ENCODE measurements around the gene RLF.

RLF gene

GRCh38 chr1:40178200-40178599 lies 17.0 kb downstream of the RLF start:
- H3K9ac ChIP-seq (ENCODE audit: low read length), result no peak overlapping the region
- TF ChIP-seq EZH2 (IDR thresholded peaks at IDR 0.05; ENCODE audit: borderline replicate concordance, low read length), result no peak
- TF ChIP-seq, protein P1, sequence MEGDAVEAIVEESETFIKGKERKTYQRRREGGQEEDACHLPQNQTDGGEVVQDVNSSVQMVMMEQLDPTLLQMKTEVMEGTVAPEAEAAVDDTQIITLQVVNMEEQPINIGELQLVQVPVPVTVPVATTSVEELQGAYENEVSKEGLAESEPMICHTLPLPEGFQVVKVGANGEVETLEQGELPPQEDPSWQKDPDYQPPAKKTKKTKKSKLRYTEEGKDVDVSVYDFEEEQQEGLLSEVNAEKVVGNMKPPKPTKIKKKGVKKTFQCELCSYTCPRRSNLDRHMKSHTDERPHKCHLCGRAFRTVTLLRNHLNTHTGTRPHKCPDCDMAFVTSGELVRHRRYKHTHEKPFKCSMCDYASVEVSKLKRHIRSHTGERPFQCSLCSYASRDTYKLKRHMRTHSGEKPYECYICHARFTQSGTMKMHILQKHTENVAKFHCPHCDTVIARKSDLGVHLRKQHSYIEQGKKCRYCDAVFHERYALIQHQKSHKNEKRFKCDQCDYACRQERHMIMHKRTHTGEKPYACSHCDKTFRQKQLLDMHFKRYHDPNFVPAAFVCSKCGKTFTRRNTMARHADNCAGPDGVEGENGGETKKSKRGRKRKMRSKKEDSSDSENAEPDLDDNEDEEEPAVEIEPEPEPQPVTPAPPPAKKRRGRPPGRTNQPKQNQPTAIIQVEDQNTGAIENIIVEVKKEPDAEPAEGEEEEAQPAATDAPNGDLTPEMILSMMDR (IDR thresholded peaks at IDR 0.05; ENCODE audit: low read length), result no peak
- H3K27ac ChIP-seq (ENCODE audit: low read depth, low read length, poor library complexity, severe bottlenecking), result no peak overlapping the region
- H3K4me1 ChIP-seq (ENCODE audit: insufficient read depth, low read length, severe bottlenecking), result peaks cover 8% of the 10 kb centered on the region
- no peaks in the 10 kb centered on the region for H4K20me1 ChIP-seq (ENCODE audit: insufficient read depth, low read length)
- H3K79me2 ChIP-seq (ENCODE audit: insufficient read depth, low read length), result peaks cover 100% of the 10 kb centered on the region
- H3K4me2 ChIP-seq (ENCODE audit: low read length), result no peak overlapping the region
- H3K9me3 ChIP-seq (ENCODE audit: low read length), result no peaks in the 10 kb centered on the region
- no peaks in the 10 kb centered on the region for H3K36me3 ChIP-seq (ENCODE audit: insufficient read depth, low read length)
- H3K4me3 ChIP-seq (ENCODE audit: low read depth, low read length, poor library complexity, severe bottlenecking), result no peak overlapping the region
- H2AFZ ChIP-seq (ENCODE audit: low read length), result no peak overlapping the region
- H3K27me3 ChIP-seq (ENCODE audit: insufficient read depth, low read length), result no peaks in the 10 kb centered on the region
- H3F3A ChIP-seq (ENCODE audit: insufficient read depth, low read length), result no peaks in the 10 kb centered on the region
- no peaks in the 10 kb centered on the region for H3K9me2 ChIP-seq (ENCODE audit: low read depth, low read length)

DNA sequence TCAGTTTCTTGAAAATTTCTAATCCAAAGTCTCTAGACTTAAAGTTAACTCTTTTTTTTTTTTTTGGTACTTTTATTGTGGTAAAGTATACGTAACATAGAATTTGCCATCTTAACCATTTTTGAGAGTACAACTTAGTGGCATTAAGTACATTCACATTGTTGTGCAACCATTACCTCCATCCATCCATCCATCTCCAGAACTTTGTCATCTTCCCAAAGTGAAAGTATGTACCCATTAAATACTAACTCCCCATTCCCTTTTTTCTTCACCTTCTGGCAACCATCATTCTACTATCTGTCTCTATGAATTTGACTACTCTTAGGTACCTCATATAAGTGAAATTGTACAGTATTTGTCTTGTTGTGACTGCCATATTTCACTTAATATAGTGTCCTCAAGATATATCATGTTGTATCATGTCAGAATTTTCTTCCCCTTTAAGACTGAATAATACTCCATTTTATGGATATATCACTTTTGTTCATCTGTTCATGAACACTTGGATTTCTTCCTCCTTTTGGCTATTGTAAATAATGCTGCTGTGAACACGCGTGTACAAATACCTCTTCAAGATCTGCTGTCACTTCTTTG lies 18.4 kb downstream of the RLF start:
- H3K9me3 ChIP-seq (ENCODE audit: low read length), result no peaks in the 10 kb centered on the region
- H3K4me1 ChIP-seq (ENCODE audit: insufficient read depth, low read length, severe bottlenecking), result peaks cover 12% of the 10 kb centered on the region
- no peaks in the 10 kb centered on the region for H3F3A ChIP-seq (ENCODE audit: insufficient read depth, low read length)
- H3K27ac ChIP-seq (ENCODE audit: low read depth, low read length, poor library complexity, severe bottlenecking), result no peak overlapping the region
- no peaks in the 10 kb centered on the region for H3K9me2 ChIP-seq (ENCODE audit: low read depth, low read length)
- no peak overlapping the region for H3K4me3 ChIP-seq (ENCODE audit: low read depth, low read length, poor library complexity, severe bottlenecking)
- no peaks in the 10 kb centered on the region for H3K36me3 ChIP-seq (ENCODE audit: insufficient read depth, low read length)
- no peaks in the 10 kb centered on the region for H4K20me1 ChIP-seq (ENCODE audit: insufficient read depth, low read length)
- no peak overlapping the region for H3K9ac ChIP-seq (ENCODE audit: low read length)
- H3K79me2 ChIP-seq (ENCODE audit: insufficient read depth, low read length), result peaks cover 100% of the 10 kb centered on the region
- no peaks in the 10 kb centered on the region for H3K27me3 ChIP-seq (ENCODE audit: insufficient read depth, low read length)
- H3K4me2 ChIP-seq (ENCODE audit: low read length), result no peak overlapping the region
- H2AFZ ChIP-seq (ENCODE audit: low read length), result no peak overlapping the region
- TF ChIP-seq EZH2 (IDR thresholded peaks at IDR 0.05; ENCODE audit: borderline replicate concordance, low read length), result no peak
- TF ChIP-seq, protein P1 (IDR thresholded peaks at IDR 0.05; ENCODE audit: low read length), result no peak

DNA sequence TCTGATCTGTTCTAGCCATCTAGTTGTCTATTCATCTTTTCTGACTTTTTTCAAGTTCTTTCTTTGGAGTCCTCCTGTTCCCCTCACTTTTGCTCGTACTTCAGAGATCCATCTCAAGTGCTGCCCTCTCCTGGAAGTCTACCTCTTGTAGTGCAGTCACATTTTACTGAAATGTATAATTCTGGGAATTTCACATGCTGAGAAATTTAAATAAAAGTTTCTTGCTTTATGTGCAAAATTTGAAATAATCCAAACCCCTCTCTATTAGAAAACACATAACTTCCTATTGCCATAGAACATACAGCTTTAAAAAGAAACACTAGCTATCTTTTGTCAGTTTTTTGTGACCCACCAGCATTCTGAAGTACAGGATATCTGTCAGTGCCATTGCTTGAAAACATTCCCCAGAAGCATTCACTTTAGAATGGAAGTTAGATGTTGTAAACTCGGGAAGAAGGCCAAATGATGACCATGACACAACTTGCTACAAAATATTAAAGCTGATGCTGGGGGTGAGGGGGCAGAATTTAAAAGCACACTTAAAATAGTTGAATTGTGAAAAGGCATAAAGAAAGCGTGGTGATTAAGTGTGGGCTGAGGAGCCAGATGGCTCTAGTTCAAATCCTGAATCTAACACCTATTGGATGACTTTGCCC lies 22.0 kb downstream of the RLF start:
- TF ChIP-seq EZH2 (IDR thresholded peaks at IDR 0.05; ENCODE audit: borderline replicate concordance, low read length), result no peak
- TF ChIP-seq, protein P1 (IDR thresholded peaks at IDR 0.05; ENCODE audit: low read length), result peak; percentile 67
- Histone ChIP-seq H3K4me3 (ENCODE audit: low read depth, low read length, poor library complexity, severe bottlenecking) (no peak overlapping the region), H3K9me2 (ENCODE audit: low read depth, low read length) (no peaks in the 10 kb centered on the region), H3K9ac (ENCODE audit: low read length) (no peak overlapping the region), H3K9me3 (ENCODE audit: low read length) (no peaks in the 10 kb centered on the region), H3K79me2 (ENCODE audit: insufficient read depth, low read length) (peaks cover 96% of the 10 kb centered on the region), H3K4me1 (ENCODE audit: insufficient read depth, low read length, severe bottlenecking) (peaks cover 30% of the 10 kb centered on the region), H3K4me2 (ENCODE audit: low read length) (no peak overlapping the region), H3K36me3 (ENCODE audit: insufficient read depth, low read length) (no peaks in the 10 kb centered on the region), H3F3A (ENCODE audit: insufficient read depth, low read length) (no peaks in the 10 kb centered on the region), H3K27ac (ENCODE audit: low read depth, low read length, poor library complexity, severe bottlenecking) (no peak overlapping the region), H4K20me1 (ENCODE audit: insufficient read depth, low read length) (no peaks in the 10 kb centered on the region), H2AFZ (ENCODE audit: low read length) (no peak overlapping the region), H3K27me3 (ENCODE audit: insufficient read depth, low read length) (no peaks in the 10 kb centered on the region)
